Lower leg skin (tissue), 4 donors: ENCODE data around the gene RGS4. TPM values are rescaled to one million over a fixed set of nuclear protein-coding genes. Genes with fewer than 3 reads are reported as not detected.

Source experiments
- DNase-seq, 2 donors: peaks; one replicate each; pipeline ENCODE4 v3.0.0-alpha.2; 2019; ENCODE audit warnings: low spot score in 2 of 2
- H3K4me3 ChIP-seq: fragments of 200-600 bp; sonication (generic); 2 replicates; pipeline ENCODE4 v1.5.1; 2017; ENCODE audit warnings: mild to moderate bottlenecking, low read depth; ENCODE audit not compliant: poor library complexity, severe bottlenecking
- CTCF ChIP-seq, 3 donors: fragments of 450-650 bp; IDR thresholded peaks; one replicate each; pipeline ENCODE4 v1.5.1; 2016; ENCODE audit warnings: antibody characterized with exemption in 3 of 3, mild to moderate bottlenecking in 3 of 3, moderate library complexity in 2 of 3
- POLR2A ChIP-seq, 2 donors: fragments of 450-650 bp; IDR thresholded peaks; one replicate each; pipeline ENCODE4 v1.6.1; 2016 to 2017; ENCODE audit warnings: antibody characterized with exemption in 2 of 2, mild to moderate bottlenecking in 1 of 2, moderate library complexity in 1 of 2
- WGBS, 2 donors: methylation state at CpG; one replicate each; pipeline ENCODE4 v1.1.5; 2018; 5-methylcytosine and 5-hydroxymethylcytosine counted together
- intact Hi-C: fragments of 100-400 bp; cut with DNase I; formaldehyde crosslinking; loops from one replicate; pipeline ENCODE4 v1.15.0; 2023; ENCODE audit warnings: low total_unique reads
- total RNA-seq, 4 donors: library from RNA; depleted of rRNA; stranded (reverse); fragments of >200 nt; gene quantifications; one replicate each; pipeline ENCODE4 v1.1.0, GENCODE V29; 2016

The RGS4 gene
- total RNA-seq, 4 donors from 2014 or later: 0.36 to 0.42 TPM; not detected in 2

DNA sequence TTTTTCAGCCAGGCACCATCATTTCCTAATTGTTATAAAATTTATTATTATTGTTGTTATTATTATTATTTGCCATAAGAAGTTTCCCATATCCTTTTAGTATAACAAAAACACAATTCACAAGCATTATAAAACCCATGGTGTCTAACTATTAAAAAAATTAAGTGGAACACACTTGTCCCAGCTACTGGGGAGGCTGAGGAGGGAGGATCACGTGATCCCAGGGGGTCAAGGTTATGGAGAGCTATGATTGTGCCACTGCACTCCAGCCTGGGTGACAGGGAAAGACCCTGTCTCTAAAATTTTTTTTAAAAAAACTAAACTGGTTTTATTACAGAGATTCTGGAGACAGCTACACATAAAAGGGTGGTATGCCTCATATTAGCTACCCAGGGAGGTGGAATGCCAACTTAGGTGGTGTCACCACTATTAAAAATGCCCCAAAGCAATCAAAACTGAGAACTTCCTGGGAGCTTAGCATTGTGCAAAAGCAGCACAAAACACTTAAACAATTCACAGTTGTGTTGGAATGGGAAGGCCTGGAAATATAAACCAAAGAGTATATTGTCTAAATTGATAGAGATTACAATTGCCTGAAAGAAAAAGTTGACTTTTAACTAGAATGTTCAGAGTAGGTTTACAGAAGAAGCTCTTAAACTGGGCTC lies 8.7 kb upstream of the RGS4 start:
- no peak overlapping the region for H3K4me3 ChIP-seq
- DNase-seq: no peak
- WGBS, 2 donors: 68 to 76% methylated on average over 1 of the region's 1 CpG
- no peak for TF ChIP-seq POLR2A (IDR thresholded peaks at IDR 0.05)
- TF ChIP-seq CTCF (IDR thresholded peaks at IDR 0.05): no peak
- intact Hi-C loops: no loop called here

GRCh38 chr1:163063143-163063542 lies 6.0 kb upstream of the RGS4 start:
- no peak for TF ChIP-seq POLR2A (IDR thresholded peaks at IDR 0.05)
- TF ChIP-seq CTCF (IDR thresholded peaks at IDR 0.05): no peak
- intact Hi-C loops: no loop called here
- DNase-seq: no peak
- H3K4me3 ChIP-seq: no peak overlapping the region

DNA sequence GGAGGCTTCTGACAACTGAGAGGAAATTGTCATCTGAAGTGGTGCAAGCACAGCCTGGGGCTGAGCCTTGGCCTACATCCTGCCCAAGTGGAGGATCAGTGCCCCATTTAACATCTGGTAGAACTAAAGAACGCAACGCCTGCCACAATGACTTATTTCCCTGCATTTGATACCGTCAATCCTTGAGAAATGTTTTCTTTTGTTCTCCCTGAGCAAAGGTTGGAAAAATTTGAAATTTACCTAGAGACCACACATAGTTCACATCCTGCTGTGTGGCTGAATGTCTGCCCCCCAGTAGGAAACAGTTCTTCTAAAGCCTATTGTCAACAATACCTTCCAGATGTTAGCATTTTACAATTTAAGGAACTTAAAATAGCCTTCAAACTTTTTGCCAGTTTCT lies 5.6 kb upstream of the RGS4 start:
- WGBS, 2 donors: 38 to 47% methylated on average over 3 of the region's 3 CpGs
- intact Hi-C loops: no loop called here
- no peak for TF ChIP-seq CTCF (IDR thresholded peaks at IDR 0.05)
- TF ChIP-seq POLR2A (IDR thresholded peaks at IDR 0.05): no peak
- no peak for DNase-seq
- no peak overlapping the region for H3K4me3 ChIP-seq

DNA sequence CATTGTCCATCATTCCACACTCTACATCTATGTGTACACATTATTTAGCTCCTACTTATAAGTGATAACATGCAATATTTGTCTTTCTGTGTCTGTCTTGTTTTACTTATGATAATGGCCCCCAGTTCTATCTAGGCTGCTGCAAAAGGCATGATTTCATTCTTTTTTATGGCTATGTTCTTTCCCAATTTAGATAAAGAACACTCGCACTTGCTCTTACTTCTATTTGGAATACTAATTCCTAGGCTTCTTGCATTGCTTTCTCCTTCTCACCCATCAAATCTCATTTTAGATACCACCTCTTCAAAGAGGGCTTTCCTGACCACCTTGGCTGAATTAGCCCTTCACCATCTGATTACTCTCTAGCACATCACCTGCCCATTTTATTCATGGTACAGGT lies 3.0 kb upstream of the RGS4 start:
- no peak for TF ChIP-seq POLR2A (IDR thresholded peaks at IDR 0.05)
- TF ChIP-seq CTCF (IDR thresholded peaks at IDR 0.05): no peak

DNA sequence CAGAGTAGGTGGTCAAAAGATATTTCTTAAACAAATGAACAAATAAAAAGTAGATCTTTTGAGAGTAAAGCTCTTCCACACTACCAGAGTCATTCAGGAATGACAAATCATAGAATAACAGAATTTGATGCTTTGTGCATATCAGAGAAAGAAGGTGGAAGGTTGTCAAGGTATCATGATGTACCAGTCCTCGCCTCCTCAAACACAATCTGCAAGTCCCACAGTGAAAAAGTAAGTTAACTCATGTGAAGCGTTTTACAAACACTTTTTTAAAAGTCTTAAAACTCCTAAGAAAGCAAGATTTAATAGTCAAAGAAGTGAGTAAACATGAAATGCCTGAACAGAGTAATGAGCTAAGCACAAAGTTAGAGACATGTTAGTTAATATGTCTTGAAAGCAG lies 2.5 kb upstream of the RGS4 start:
- WGBS, 2 donors: 79 to 93% methylated on average over 2 of the region's 2 CpGs
- H3K4me3 ChIP-seq: no peak overlapping the region
- intact Hi-C loops: no loop called here
- no peak for DNase-seq
- TF ChIP-seq CTCF (IDR thresholded peaks at IDR 0.05) (no peak), POLR2A (IDR thresholded peaks at IDR 0.05) (no peak)

More for the DNA sequence above, 3.0 kb upstream of the RGS4 start:
- no peak for DNase-seq
- no peak overlapping the region for H3K4me3 ChIP-seq
- intact Hi-C loops: no loop called here
- WGBS, 2 donors: 90 to 95% methylated on average over 1 of the region's 1 CpG

DNA sequence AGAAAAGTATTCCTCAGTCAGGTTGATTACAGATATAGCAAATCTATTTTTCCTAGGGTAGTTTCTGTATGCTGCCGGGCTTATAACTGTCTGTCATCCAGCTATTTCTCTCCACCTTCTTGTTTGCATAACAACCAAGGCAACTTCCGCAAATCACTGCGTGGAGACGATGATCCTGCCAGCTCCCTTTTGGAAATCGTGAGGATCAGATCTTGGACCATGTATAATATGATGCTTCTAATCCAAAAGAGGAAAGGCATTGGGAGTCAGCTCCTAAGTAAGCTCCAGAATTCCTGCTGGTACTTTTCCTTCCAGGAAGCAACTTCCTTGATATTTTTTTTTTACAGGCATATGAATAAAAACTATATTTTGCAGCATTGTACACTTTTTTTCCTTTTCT lies 445 bp upstream of the RGS4 start:
- intact Hi-C loops: no loop called here
- TF ChIP-seq CTCF (IDR thresholded peaks at IDR 0.05) (no peak), POLR2A (IDR thresholded peaks at IDR 0.05) (no peak)
- no peak overlapping the region for H3K4me3 ChIP-seq
- no peak for DNase-seq
- 10 to 19% methylated on average over 5 of the region's 5 CpGs for WGBS, 2 donors
